Measurements from ENCODE around the gene INCA1.

The INCA1 gene

GRCh38 chr17:4940555-4941318, 56.6 kb downstream of the INCA1 start:
- peaks cover 60% of the 10 kb centered on the region for H3K36me3 ChIP-seq
- no peaks in the 10 kb centered on the region for H3K9me3 ChIP-seq (ENCODE audit: severe bottlenecking)
- peak overlapping the region; percentile 97 for H3K27ac ChIP-seq
- TF ChIP-seq CTCF (IDR thresholded peaks at IDR 0.05; ENCODE audit: low read depth, low read length): no peak
- DNase-seq: peak; percentile 83
- H3K4me3 ChIP-seq (ENCODE audit: low read depth, low read length): peak overlapping the region; percentile 95
- H3K27me3 ChIP-seq (ENCODE audit: insufficient read depth, low read depth, severe bottlenecking): no peaks in the 10 kb centered on the region

- TF ChIP-seq CTCF (IDR thresholded peaks at IDR 0.05; ENCODE audit: low read depth, low read length): no peak
These were observed 57.3 kb downstream of the INCA1 start, which contains the start of the genes RNF167 and SLC25A11 for GRCh38 chr17:4939796-4940554. RNF167 (plus strand) TSS chr17:4940268; CDS start chr17:4940910, 642 bp downstream. SLC25A11 (minus strand) TSS chr17:4940046; CDS start chr17:4939910, 136 bp downstream.

GRCh38 chr17:4939546-4939795, 57.9 kb downstream of the INCA1 start:
- TF ChIP-seq CTCF (IDR thresholded peaks at IDR 0.05; ENCODE audit: low read depth, low read length): no peak
- H3K36me3 ChIP-seq: peaks cover 47% of the 10 kb centered on the region
- H3K9me3 ChIP-seq (ENCODE audit: severe bottlenecking): no peaks in the 10 kb centered on the region
- H3K27me3 ChIP-seq (ENCODE audit: insufficient read depth, low read depth, severe bottlenecking): no peaks in the 10 kb centered on the region
- H3K27ac ChIP-seq: peak overlapping the region; percentile 97
- peak overlapping the region; percentile 95 for H3K4me3 ChIP-seq (ENCODE audit: low read depth, low read length)
- DNase-seq: no peak

More at GRCh38 chr17:4939796-4940554, 57.3 kb downstream of the INCA1 start, which contains the start of the genes RNF167 and SLC25A11:
- Histone ChIP-seq H3K4me3 (ENCODE audit: low read depth, low read length) (peak within 1 kb of the TSS; percentile 95), H3K27ac (peak within 1 kb of the TSS; percentile 97), H3K36me3 (peaks cover 52% of the 10 kb centered on the region), H3K27me3 (ENCODE audit: insufficient read depth, low read depth, severe bottlenecking) (no peaks in the 10 kb centered on the region), H3K9me3 (ENCODE audit: severe bottlenecking) (no peaks in the 10 kb centered on the region)
- peak; percentile 92 for DNase-seq

GRCh38 chr17:4938688-4939545, 58.4 kb downstream of the INCA1 start:
- Histone ChIP-seq H3K9me3 (ENCODE audit: severe bottlenecking) (no peaks in the 10 kb centered on the region), H3K36me3 (peaks cover 42% of the 10 kb centered on the region), H3K4me3 (ENCODE audit: low read depth, low read length) (peak overlapping the region; percentile 95), H3K27ac (peak overlapping the region; percentile 97), H3K27me3 (ENCODE audit: insufficient read depth, low read depth, severe bottlenecking) (no peaks in the 10 kb centered on the region)
- no peak for DNase-seq
- TF ChIP-seq CTCF (IDR thresholded peaks at IDR 0.05; ENCODE audit: low read depth, low read length): no peak
